K562 (cell line): ENCODE data around the gene TFAP2A. TPM values are rescaled to one million over a fixed set of nuclear protein-coding genes. Genes with fewer than 3 reads are reported as not detected.

Source experiments
- ATAC-seq: fragments of 200-7000 bp; cut with Tn5 transposase; 3 replicates; pipeline ENCODE4 v1.9.1; 2020; ENCODE audit warnings: moderate library complexity
- BruUV-seq: library from RNA; stranded (reverse); fragments of 400-500 nt; replicated peaks from 2 replicates; lab custom pipeline; 2021; lab: Mats Ljungman, UMichigan
- CTCF ChIA-PET: fragments of 300-600 bp; formaldehyde crosslinking; extraction: SDS; loops from one replicate; lab custom pipeline; 2021; ENCODE audit warnings: low intra/inter-chr PET ratio; lab: Yijun Ruan, JAX
- POLR2A ChIA-PET: fragments of 300-600, 350-650 bp; sonication (Branson Sonifier 250); formaldehyde crosslinking; extraction: SDS; loops from one replicate; lab custom pipeline; 2021; ENCODE audit warnings: antibody characterized with exemption, inconsistent platforms; lab: Yijun Ruan, JAX
- DNase-seq, 4 experiments: peaks; one replicate each; pipeline versions ENCODE4 v3.0.0 to v3.0.0-alpha.2; 2011 to 2018; ENCODE audit warnings: low spot score in 3 of 4, mixed read lengths in 3 of 4; ENCODE audit errors: extremely low read depth in 1 of 4
- FAIRE-seq: peaks from 2 replicates; lab custom pipeline; 2011; peaks lifted over from hg19 to GRCh38; lab: Jason Lieb, UNC
- H2AFZ ChIP-seq: 2 replicates; pipeline ENCODE4 v1.6.0; 2011; ENCODE audit warnings: low read depth, low read length, control low read depth, inconsistent platforms
- H3K27ac ChIP-seq: fragments of 200-600 bp; 3 replicates; pipeline ENCODE4 v1.8.0; 2011; ENCODE audit warnings: low read depth, mild to moderate bottlenecking, control low read depth, inconsistent platforms, low read length, moderate library complexity, mixed read lengths; ENCODE audit errors: extremely low read depth
- H3K27me3 ChIP-seq, 2 experiments: fragments of 300-600 bp in 1 of 2; 2 replicates in 1 of 2; 3 replicates in 1 of 2; pipeline versions ENCODE4 v1.6.0 to v1.8.0; 2011; ENCODE audit warnings: inconsistent platforms in 2 of 2, low read length in 2 of 2, mild to moderate bottlenecking in 1 of 2, mixed read lengths in 1 of 2, moderate library complexity in 1 of 2; ENCODE audit not compliant: control insufficient read depth in 2 of 2, insufficient read depth in 2 of 2
- H3K36me3 ChIP-seq: fragments of 300-600 bp; 3 replicates; pipeline ENCODE4 v1.8.0; 2011; ENCODE audit warnings: mild to moderate bottlenecking, low read length, inconsistent platforms; ENCODE audit not compliant: control insufficient read depth, insufficient read depth
- H3K4me1 ChIP-seq, 2 experiments: fragments of 200-600 bp in 1 of 2; replicated peaks in 1 of 2; 2 replicates in 1 of 2; 3 replicates in 1 of 2; pipeline versions ENCODE4 v1.5.1 to v1.8.0; 2011; ENCODE audit warnings: inconsistent platforms in 2 of 2, low read length in 2 of 2, mild to moderate bottlenecking in 1 of 2, mixed read lengths in 1 of 2, moderate library complexity in 1 of 2; ENCODE audit not compliant: control insufficient read depth in 2 of 2, insufficient read depth in 2 of 2
- H3K4me2 ChIP-seq: 2 replicates; pipeline ENCODE4 v1.6.1; 2011; ENCODE audit warnings: low read length, control low read depth, inconsistent platforms, mixed read lengths; ENCODE audit not compliant: insufficient read depth
- H3K4me3 ChIP-seq: fragments of 200-600 bp; sonication (generic), shearing (Covaris generic); 2 replicates; pipeline ENCODE4 v1.5.1; 2016; ENCODE audit warnings: control low read depth, inconsistent platforms
- H3K79me2 ChIP-seq: fragments of 200-600 bp; 3 replicates; pipeline ENCODE4 v1.8.0; 2011; ENCODE audit warnings: low read length, inconsistent platforms; ENCODE audit not compliant: control insufficient read depth, insufficient read depth
- H3K9ac ChIP-seq, 2 experiments: 2 replicates each; pipeline versions ENCODE4 v1.6.0 to v1.6.1; 2011; ENCODE audit warnings: low read depth in 2 of 2, low read length in 2 of 2, control low read depth in 1 of 2, inconsistent platforms in 1 of 2, mild to moderate bottlenecking in 1 of 2, mixed read lengths in 1 of 2; ENCODE audit not compliant: insufficient read depth in 1 of 2
- H3K9me1 ChIP-seq: one replicate; pipeline ENCODE4 v1.6.0; 2011; ENCODE audit warnings: inconsistent platforms, mild to moderate bottlenecking, low read length, moderate library complexity; ENCODE audit not compliant: control insufficient read depth, insufficient read depth
- H3K9me3 ChIP-seq: replicated peaks from 2 replicates; pipeline ENCODE4 v1.5.1; 2011; ENCODE audit warnings: low read depth, low read length, inconsistent platforms; ENCODE audit not compliant: control insufficient read depth, insufficient read depth
- H4K20me1 ChIP-seq: replicated peaks from 2 replicates; pipeline ENCODE4 v1.6.1; 2011; ENCODE audit warnings: low read length, inconsistent platforms, mixed read lengths; ENCODE audit not compliant: control insufficient read depth, insufficient read depth
- BCLAF1 ChIP-seq, 2 experiments: fragments of 450-650 bp in 1 of 2; IDR thresholded peaks; 2 replicates each; pipeline ENCODE4 v1.6.1; 2011 to 2017; ENCODE audit warnings: low read depth in 2 of 2, antibody characterized with exemption in 1 of 2, borderline replicate concordance in 1 of 2, low read length in 1 of 2, mild to moderate bottlenecking in 1 of 2, mixed read lengths in 1 of 2; ENCODE audit not compliant: control insufficient read depth in 1 of 2
- CREBBP ChIP-seq: IDR thresholded peaks from one replicate; pipeline ENCODE4 v1.6.1; 2012; ENCODE audit warnings: low read depth, mild to moderate bottlenecking, control low read depth, inconsistent platforms, low read length
- CTCFL ChIP-seq: IDR thresholded peaks from 2 replicates; pipeline ENCODE4 v1.6.1; 2011; ENCODE audit warnings: borderline replicate concordance, low read depth, mild to moderate bottlenecking, moderate library complexity, low read length; ENCODE audit not compliant: insufficient read depth, poor library complexity, severe bottlenecking
- ESRRB ChIP-seq: fragments of 250-450 bp; sonication (Bioruptor Pico); IDR thresholded peaks from 2 replicates; pipeline ENCODE4 v1.5.0; 2020; ENCODE audit warnings: mild to moderate bottlenecking, moderate library complexity, borderline replicate concordance
- THAP7 ChIP-seq: fragments of 250-450 bp; sonication (Bioruptor Pico); IDR thresholded peaks from 2 replicates; pipeline ENCODE4 v1.5.0; 2021
- TRIM24 ChIP-seq, 2 experiments: fragments of 450-650 bp; IDR thresholded peaks; 2 replicates each; pipeline ENCODE4 v1.6.1; 2016
- ZBTB43 ChIP-seq: sonication (generic); formaldehyde crosslinking; IDR thresholded peaks from 2 replicates; pipeline ENCODE4 v1.8.0; 2023; ENCODE audit warnings: mild to moderate bottlenecking, missing genetic modification reagents
- ZNF778 ChIP-seq: fragments of 450-650 bp; formaldehyde crosslinking; IDR thresholded peaks from 2 replicates; pipeline ENCODE4 v1.4.0; 2020; ENCODE audit warnings: mild to moderate bottlenecking, moderate library complexity
- WGBS: fragments of 100-300 bp; shearing (Covaris generic); methylation state at CpG from one replicate; pipeline ENCODE4 v1.1.6; 2016; ENCODE audit warnings: low coverage, mixed read lengths; ENCODE audit not compliant: insufficient coverage; ENCODE audit errors: missing lambda C conversion rate; 5-methylcytosine and 5-hydroxymethylcytosine counted together
- in situ Hi-C: fragments of 300-500 bp; cut with MboI; formaldehyde crosslinking; loops from 4 replicates; pipeline ENCODE4 v1.15.0; 2018; ENCODE audit warnings: inconsistent platforms, mixed read lengths
- intact Hi-C: fragments of 100-400 bp; cut with micrococcal nuclease; formaldehyde crosslinking; loops from 2 replicates; pipeline ENCODE4 v1.14.2; 2022
- polyA plus RNA-seq, 8 experiments: library from polyadenylated mRNA; depleted of rRNA in 4 of 8; stranded (reverse) in 5 of 8; unstranded in 3 of 8; fragments of >200 nt; fragmentation: Nextera tagmentation in 2 of 8; fragmentation: Illumina TruSeq in 1 of 8; extraction: Ambion mirVana in 2 of 8; extraction: Trizol in 1 of 8; gene quantifications; 2 replicates each; pipeline versions ENCODE4 v1.2.1 to v1.2.3, GENCODE V29; 2011 to 2014; ENCODE audit warnings: inconsistent platforms in 1 of 8, missing spikeins in 1 of 8
- total RNA-seq, 7 experiments: library from RNA; depleted of rRNA in 6 of 7; stranded (reverse); fragments of >200 nt in 6 of 7; fragmentation: Illumina TruSeq in 2 of 7; extraction: Trizol in 2 of 7; gene quantifications; 2 replicates each; pipeline versions ENCODE4 v1.2.1 to v1.2.3, GENCODE V29; 2011 to 2021; ENCODE audit warnings: low replicate concordance in 1 of 7
- TF ChIP-seq, protein P1 (sequence below): fragments of 450-650 bp; conservative IDR thresholded peaks from 2 replicates; pipeline ENCODE4 v1.6.1; 2016; ENCODE audit warnings: missing genetic modification characterization, low read depth, mild to moderate bottlenecking, control low read depth, missing compliant biosample characterization
- TF ChIP-seq, protein P2 (sequence below): sonication (generic); formaldehyde crosslinking; IDR thresholded peaks from 2 replicates; pipeline ENCODE4 v1.8.0; 2022; ENCODE audit warnings: mild to moderate bottlenecking, missing genetic modification reagents

Gene TFAP2A
- total and polyA plus RNA-seq, 9 of the 15 experiments (the other 6 are each of a cell fraction or from before 2014, with no cell fraction given): 0.14 to 0.53 (median 0.19) TPM; not detected in 1

DNA sequence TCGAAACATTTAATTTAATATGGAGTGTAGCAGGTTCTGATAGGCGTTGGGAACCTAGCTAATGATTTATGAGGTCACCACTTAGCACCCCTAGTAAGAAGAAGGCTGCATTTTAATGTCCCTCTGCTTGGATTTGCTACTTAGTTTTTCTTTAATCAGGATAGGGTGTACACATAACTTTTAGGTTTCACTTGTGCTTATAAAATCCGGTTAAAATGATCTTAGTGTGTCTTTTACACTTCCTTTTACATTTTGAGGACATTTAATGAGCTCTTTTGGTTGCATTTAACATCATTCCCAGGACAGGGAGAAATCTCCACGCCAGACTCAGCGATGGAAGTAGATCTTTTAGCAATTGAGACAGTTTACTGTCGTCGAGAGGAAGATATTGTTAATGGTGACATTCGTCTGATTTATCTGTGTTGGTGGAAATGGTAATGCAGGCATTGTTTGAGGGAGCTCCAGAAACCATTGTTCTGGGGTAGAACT lies 5.6 kb downstream of the TFAP2A start (continued):
- TF ChIP-seq ZBTB43 (CRISPR knock-in tag): no peak
- no peak for TF ChIP-seq THAP7 (CRISPR knock-in tag)
- no peak for TF ChIP-seq CREBBP
- no peak for TF ChIP-seq CTCFL

DNA sequence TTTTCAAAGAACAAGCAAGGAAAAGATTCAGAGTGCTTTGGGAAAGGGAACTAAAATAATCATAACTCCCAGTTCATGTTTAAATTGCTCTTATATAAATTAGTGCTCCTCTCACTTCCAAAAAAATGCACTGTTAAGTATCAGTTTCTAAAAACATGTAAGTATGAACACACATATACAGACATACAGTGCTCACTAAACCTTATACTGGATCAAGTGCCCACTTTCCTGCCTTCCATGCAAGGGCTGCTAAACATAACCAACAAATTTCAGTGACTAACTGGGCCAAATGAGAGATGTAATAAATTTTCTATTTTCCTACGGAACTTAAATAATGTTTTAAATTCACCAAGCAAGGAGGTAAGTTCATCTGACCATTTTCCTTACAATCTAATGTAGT lies 6.4 kb downstream of the TFAP2A start:
- Histone ChIP-seq H3K79me2 (peaks cover 19% of the 10 kb centered on the region), H2AFZ (no peak overlapping the region), H3K9ac (no peak overlapping the region), H3K9me3 (0 out of 2 replicates have a peak, but pooled peaks cover 2% of the 10 kb centered on the region), H3K27ac (no peak overlapping the region), H4K20me1 (no peaks in the 10 kb centered on the region), H3K27me3 (peaks cover 4 to 9% of the 10 kb centered on the region in 2 experiments; a peak in 3 of 5 replicates), H3K36me3 (no peaks in the 10 kb centered on the region), H3K9me1 (no peaks in the 10 kb centered on the region), H3K4me1 (peaks cover 6 to 25% of the 10 kb centered on the region in 2 experiments; a peak in 4 of 5 replicates), H3K4me2 (no peak overlapping the region), H3K4me3 (no peak overlapping the region)
- in situ Hi-C loops: no loop called here
- ATAC-seq: no peak
- 64% methylated on average over 1 of the region's 1 CpG for WGBS
- no TSS peak for BruUV-seq
- intact Hi-C loops: no loop called here
- ChIA-PET POLR2A (no interaction called here), CTCF (no interaction called here)
- no peak for DNase-seq
- FAIRE-seq: no peak
- TF ChIP-seq TRIM24 (IDR thresholded peaks at IDR 0.05) (no peak), ZNF778 (CRISPR knock-in tag) (no peak), ESRRB (CRISPR knock-in tag) (no peak), BCLAF1 (IDR thresholded peaks at IDR 0.05; ENCODE audit: borderline replicate concordance in 1 of 2, control insufficient read depth in 1 of 2, low read depth in 2 of 2, low read length in 1 of 2) (no peak)
- TF ChIP-seq, protein P1, sequence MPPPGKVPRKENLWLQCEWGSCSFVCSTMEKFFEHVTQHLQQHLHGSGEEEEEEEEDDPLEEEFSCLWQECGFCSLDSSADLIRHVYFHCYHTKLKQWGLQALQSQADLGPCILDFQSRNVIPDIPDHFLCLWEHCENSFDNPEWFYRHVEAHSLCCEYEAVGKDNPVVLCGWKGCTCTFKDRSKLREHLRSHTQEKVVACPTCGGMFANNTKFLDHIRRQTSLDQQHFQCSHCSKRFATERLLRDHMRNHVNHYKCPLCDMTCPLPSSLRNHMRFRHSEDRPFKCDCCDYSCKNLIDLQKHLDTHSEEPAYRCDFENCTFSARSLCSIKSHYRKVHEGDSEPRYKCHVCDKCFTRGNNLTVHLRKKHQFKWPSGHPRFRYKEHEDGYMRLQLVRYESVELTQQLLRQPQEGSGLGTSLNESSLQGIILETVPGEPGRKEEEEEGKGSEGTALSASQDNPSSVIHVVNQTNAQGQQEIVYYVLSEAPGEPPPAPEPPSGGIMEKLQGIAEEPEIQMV (tag): no peak
- TF ChIP-seq, protein P2, sequence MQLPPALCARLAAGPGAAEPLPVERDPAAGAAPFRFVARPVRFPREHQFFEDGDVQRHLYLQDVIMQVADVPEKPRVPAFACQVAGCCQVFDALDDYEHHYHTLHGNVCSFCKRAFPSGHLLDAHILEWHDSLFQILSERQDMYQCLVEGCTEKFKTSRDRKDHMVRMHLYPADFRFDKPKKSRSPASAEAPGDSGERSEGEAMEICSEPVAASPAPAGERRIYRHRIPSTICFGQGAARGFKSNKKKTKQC (CRISPR knock-in tag): no peak
